Femur (tissue), 1 donor: ENCODE data around the gene SLC17A4.

Experiments used
- DNase-seq: peaks from one replicate; pipeline ENCODE4 v3.0.0-alpha.2; 2017

Gene SLC17A4

GRCh38 chr6:25821341-25821740, 66.8 kb downstream of the SLC17A4 start:
- DNase-seq, result no peak

DNA sequence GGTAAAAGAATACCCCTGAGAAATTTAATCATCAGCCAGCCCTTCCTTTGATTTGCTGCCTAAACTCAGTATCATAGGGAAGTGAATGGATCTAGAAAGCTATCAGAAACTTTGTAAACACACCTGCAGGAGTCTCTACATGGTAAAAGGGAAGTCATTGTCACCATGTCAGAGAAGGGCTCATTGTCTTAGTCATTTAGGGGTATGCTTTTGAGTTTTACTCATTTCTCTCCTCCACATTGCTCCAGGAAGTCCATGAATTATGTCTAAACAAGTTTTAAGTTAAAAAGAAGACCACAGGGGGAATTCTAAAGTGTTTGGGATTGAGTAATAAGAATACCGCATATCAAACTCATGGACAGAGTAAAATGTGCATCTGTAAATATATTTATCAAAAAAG, 74.8 kb downstream of the SLC17A4 start:
- no peak for DNase-seq

GRCh38 chr6:25830458-25830857, 75.9 kb downstream of the SLC17A4 start:
- no peak for DNase-seq
